ENCODE measurements around the gene CEP250.
"Not testable (repeated sequence)": the region's sequence is repeated elsewhere in the genome, so short reads cannot be mapped to it uniquely, and the experiment has no call there.

The CEP250 gene

GRCh38 chr20:35454881-35455609 lies at the start of gene CEP250:
Gene CEP250, plus strand, starts transcription at chr20:35455598. Its CDS starts 6,770 bp downstream, at chr20:35462368.
- peak; percentile 63 to 97 (median 91) for DNase-seq

GRCh38 chr20:35405775-35406174 lies 49.6 kb upstream of the CEP250 start:
- DNase-seq = no peak

- DNase-seq = no peak
These were observed 47.1 kb upstream of the CEP250 start for GRCh38 chr20:35408270-35408669.

GRCh38 chr20:35409542-35409941 lies 45.9 kb upstream of the CEP250 start:
- no peak for DNase-seq

- DNase-seq = no peak
These were observed 44.8 kb upstream of the CEP250 start for GRCh38 chr20:35410613-35411012.

GRCh38 chr20:35421322-35421721 lies 34.1 kb upstream of the CEP250 start:
- DNase-seq = no peak

- DNase-seq = no peak
These were observed 23.6 kb upstream of the CEP250 start for GRCh38 chr20:35431621-35432429.

GRCh38 chr20:35432430-35432735 lies 23.0 kb upstream of the CEP250 start:
- no peak for DNase-seq

GRCh38 chr20:35433337-35433736 lies 22.1 kb upstream of the CEP250 start:
- no peak for DNase-seq

GRCh38 chr20:35434085-35435005 lies 21.1 kb upstream of the CEP250 start:
- DNase-seq = no peak

GRCh38 chr20:35436177-35436573 lies 19.2 kb upstream of the CEP250 start:
- DNase-seq = no peak

- DNase-seq = no peak
These were observed 17.8 kb upstream of the CEP250 start for GRCh38 chr20:35437599-35437998.

- DNase-seq = no peak
These were observed 12.4 kb upstream of the CEP250 start for GRCh38 chr20:35443003-35443402.

- DNase-seq = no peak
These were observed 11.2 kb upstream of the CEP250 start for GRCh38 chr20:35444226-35444625.

- no peak for DNase-seq
These were observed 8.9 kb upstream of the CEP250 start for GRCh38 chr20:35446356-35447078.

GRCh38 chr20:35447082-35447789 lies 8.2 kb upstream of the CEP250 start:
- peak in 50 of 56 donors; percentile 10 to 92 (median 50) for DNase-seq

GRCh38 chr20:35448788-35449373 lies 6.5 kb upstream of the CEP250 start:
- no peak for DNase-seq

GRCh38 chr20:35449855-35450254 lies 5.5 kb upstream of the CEP250 start:
- not testable (repeated sequence) for DNase-seq

GRCh38 chr20:35451295-35451694 lies 4.1 kb upstream of the CEP250 start:
- no peak for DNase-seq

- DNase-seq = no peak
These were observed 1.8 kb upstream of the CEP250 start for GRCh38 chr20:35453647-35454046.
